GM18858 (cell line): ENCODE data around the gene SEMA4B.
"Not testable (repeated sequence)": the region's sequence is repeated elsewhere in the genome, so short reads cannot be mapped to it uniquely, and the experiment has no call there.

Experiments used
- ATAC-seq: cut with Tn5 transposase; IDR thresholded peaks from one replicate; pipeline ENCODE4 v1.9.1; 2021; ENCODE audit not compliant: unreplicated experiment

Gene SEMA4B, protein sequence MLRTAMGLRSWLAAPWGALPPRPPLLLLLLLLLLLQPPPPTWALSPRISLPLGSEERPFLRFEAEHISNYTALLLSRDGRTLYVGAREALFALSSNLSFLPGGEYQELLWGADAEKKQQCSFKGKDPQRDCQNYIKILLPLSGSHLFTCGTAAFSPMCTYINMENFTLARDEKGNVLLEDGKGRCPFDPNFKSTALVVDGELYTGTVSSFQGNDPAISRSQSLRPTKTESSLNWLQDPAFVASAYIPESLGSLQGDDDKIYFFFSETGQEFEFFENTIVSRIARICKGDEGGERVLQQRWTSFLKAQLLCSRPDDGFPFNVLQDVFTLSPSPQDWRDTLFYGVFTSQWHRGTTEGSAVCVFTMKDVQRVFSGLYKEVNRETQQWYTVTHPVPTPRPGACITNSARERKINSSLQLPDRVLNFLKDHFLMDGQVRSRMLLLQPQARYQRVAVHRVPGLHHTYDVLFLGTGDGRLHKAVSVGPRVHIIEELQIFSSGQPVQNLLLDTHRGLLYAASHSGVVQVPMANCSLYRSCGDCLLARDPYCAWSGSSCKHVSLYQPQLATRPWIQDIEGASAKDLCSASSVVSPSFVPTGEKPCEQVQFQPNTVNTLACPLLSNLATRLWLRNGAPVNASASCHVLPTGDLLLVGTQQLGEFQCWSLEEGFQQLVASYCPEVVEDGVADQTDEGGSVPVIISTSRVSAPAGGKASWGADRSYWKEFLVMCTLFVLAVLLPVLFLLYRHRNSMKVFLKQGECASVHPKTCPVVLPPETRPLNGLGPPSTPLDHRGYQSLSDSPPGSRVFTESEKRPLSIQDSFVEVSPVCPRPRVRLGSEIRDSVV

GRCh38 chr15:90201130-90201943 lies at the start of gene SEMA4B:
TSS of gene SEMA4B (plus strand) at chr15:90201330. CDS start at chr15:90201579, 249 bp downstream.
- ATAC-seq, result peak; percentile 67

- ATAC-seq, result no peak
These were observed 49.0 kb upstream of the SEMA4B start for GRCh38 chr15:90151989-90152645.

DNA sequence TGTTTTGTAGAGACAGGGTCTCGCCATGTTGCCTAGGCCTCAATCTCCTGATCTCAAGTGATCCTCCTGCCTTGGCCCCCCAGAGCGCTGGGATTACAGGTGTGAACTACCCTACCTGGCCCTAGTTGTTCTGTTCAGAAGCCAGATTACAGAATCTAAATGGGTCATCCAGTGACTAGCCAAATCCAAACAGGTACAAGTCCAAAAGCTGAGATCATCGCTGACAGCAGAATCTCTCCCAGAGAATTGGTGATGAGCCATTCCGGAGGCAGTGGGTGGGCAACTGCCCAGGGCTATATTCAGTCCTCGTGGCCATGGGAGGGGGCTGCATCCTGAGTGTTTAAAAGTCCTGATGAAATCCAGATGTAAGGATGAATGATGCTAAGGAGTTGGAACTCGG lies 47.5 kb upstream of the SEMA4B start:
- ATAC-seq, result no peak

GRCh38 chr15:90154246-90154645 lies 46.9 kb upstream of the SEMA4B start:
- no peak for ATAC-seq

DNA sequence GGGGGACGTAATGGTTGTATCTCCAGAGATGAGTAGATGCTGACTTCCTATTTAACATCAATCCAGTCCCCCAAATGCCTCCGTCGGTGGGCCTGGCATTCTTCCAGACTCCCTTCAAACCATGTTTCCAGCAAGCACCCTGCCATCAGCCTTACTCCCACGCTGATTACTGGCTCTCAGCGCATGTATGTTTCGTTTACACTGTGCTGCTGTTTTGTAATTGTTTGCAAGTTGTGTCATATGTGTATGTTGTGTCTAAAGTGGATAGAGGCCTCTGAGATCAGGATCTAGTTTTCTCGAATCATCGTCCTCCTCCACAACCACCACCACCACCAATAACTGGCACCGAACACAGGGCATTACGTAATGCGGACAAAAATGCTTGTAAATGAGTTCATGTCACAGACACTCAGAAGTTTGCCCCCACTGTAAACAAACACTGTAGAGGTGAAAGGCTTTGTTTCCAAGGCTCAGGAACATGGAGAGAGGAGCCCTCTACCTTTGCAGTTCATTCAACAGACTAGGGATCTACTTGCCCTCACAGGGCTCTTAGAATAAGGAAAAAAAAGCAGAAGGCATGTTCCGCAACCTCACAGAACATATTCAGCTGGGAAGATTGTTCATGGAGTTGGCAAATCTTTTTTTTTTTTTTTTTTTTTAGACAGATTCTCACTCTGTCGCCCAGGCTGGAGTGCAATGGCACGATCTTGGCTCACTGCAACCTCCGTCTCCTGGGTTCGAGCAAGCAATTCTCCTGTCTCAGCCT lies 46.1 kb upstream of the SEMA4B start:
- ATAC-seq, result no peak

DNA sequence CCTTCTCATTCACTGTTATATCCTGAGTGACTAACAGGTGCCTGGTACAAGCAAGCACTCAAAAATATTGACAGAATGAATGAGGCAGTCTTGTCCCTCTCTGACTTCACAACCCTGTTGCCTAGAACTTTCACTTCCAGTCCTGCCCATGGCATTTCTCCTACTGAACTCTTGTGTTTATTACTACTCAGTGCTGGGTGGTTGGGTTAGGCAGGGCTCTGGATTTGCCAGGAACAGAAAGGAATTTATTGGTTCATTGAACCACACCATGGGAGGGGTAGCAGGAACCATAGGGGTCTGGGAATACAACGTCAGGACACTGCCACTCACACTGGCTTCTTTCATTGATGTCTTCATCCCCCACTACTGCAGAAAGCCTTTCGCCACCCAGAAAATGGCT lies 41.9 kb upstream of the SEMA4B start:
- ATAC-seq, result no peak

- ATAC-seq, result no peak
These were observed 40.1 kb upstream of the SEMA4B start for GRCh38 chr15:90160781-90161727.

DNA sequence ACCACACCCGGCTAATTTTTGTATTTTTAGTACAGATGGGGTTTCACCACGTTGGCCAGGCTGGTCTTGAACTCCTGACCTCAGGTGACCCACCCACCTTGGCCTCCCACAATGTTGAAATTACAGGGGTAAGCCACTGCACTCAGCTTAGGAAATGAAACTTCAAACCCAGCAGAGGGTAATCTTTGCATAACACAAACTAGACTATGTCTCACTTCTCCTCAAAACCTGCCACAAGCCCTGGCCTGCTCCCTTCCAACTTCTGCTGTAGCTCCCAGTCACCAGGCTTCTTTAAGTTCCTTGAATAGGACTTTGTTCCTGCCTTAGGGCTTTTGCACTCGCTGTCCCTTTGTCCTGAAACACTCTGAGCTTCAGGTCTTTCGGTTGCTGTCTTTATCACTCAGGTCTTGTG lies 39.2 kb upstream of the SEMA4B start:
- ATAC-seq, result no peak

GRCh38 chr15:90162956-90163355 lies 38.2 kb upstream of the SEMA4B start:
- ATAC-seq, result no peak

- ATAC-seq, result not testable (repeated sequence)
These were observed 36.9 kb upstream of the SEMA4B start for GRCh38 chr15:90164239-90164638.

DNA sequence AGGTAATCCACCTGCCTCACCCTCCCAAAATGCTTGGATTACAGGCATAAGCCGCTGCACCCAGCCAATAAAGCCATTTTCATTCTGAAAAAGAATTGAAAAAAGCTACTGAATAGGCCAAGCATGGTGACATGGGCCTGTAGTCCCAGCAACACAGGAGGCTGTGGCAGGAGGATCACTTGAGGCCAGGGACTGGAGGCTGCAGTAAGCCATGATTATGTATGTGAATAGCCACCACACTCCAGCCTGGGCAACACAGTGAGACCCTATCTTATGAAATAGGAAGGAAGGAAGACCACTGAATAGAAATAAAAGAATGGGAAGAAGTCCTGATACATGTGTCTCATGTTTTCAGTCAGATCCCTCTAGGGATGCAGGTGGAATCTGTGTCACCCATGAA lies 36.0 kb upstream of the SEMA4B start:
- no peak for ATAC-seq

GRCh38 chr15:90165659-90166489 lies 35.3 kb upstream of the SEMA4B start:
- no peak for ATAC-seq

DNA sequence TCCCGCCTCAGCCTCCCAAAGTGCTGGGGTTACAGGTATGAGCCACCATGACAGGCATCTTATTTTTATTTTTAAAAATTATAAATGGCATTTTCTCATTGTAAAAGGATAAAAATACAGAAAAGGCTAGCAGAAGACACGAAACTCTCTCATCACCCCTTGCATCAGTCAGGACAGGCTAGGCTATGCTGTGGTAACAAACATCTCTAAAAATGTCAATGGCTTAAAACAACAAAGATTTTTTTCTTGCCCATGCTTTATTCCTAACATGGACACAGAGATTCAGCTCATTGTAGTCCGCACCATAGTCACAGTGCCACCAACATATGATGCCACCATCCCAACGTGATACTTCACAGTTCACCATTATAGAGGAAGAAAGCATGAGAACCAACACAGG lies 34.0 kb upstream of the SEMA4B start:
- ATAC-seq, result no peak

DNA sequence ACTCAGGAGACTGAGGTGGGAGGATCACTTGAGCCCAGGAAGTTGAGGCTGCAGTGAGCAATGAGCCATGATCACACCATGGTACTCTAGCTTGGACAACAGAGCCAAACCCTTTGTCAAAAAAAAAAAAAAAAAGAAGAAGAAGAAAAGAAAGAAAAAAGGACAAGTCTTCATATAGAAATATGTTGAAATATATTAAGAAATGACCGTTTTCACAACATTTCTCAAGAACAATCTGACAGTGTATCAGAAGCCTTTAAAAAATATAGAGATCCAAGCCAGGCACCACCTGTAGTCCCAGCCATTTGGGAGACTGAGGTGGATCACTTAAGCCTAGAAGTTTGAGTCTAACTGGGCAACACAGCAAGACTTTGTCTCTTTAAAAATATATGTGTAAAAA lies 29.5 kb upstream of the SEMA4B start:
- ATAC-seq, result no peak

GRCh38 chr15:90173372-90173771 lies 27.8 kb upstream of the SEMA4B start:
- no peak for ATAC-seq

DNA sequence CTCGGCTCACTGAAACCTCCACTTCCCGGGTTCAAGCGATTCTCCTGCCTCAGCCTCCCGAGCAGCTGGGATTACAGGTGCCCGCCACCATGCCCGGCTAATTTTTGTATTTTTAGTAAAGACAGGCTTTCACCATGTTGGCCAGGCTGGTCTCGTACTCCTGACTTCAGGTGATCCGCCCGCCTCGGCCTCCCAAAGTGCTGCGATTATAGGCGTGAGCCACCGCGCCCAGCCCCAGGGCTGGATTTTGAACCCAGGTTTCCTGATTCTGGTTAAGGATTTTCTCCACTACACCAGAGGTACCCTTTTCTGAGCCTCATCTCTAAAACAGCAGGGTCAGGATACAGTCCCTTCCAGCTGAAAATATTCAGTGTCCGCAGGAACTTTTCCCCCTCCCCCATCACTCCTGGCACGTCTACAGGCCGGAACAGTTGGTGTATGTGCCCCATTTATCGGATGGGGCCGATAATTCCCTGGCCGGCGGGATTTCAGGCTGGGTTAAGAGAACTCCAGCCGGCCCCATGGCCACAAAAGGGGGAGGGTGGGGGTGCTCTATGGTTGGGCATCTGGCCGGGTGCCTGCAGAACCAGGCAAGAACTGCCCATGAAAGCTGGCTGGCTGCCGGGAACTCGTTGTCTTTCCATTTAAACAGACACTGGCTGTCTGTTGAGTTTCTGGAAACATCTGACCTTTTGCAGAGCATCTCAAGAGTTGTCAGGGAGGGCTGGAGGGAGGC lies 26.8 kb upstream of the SEMA4B start:
- no peak for ATAC-seq

GRCh38 chr15:90177012-90177411 lies 24.1 kb upstream of the SEMA4B start:
- ATAC-seq, result no peak
